IMR-90 (cell line): Measurements from ENCODE around the gene CD46. TPM values are rescaled to one million over a fixed set of nuclear protein-coding genes. Genes with fewer than 3 reads are reported as not detected.
A peak's percentile ranks its signal among the peaks of the same experiment; 100 is the strongest.

Experiments used
- ATAC-seq: fragments of 200-7000 bp; cut with Tn5 transposase; 2 replicates; pipeline ENCODE4 v1.9.1; 2020; ENCODE audit warnings: low read depth, mild to moderate bottlenecking, moderate library complexity
- BruUV-seq: library from RNA; stranded (reverse); fragments of 400-500 nt; replicated peaks from 2 replicates; lab custom pipeline; 2021; lab: Mats Ljungman, UMichigan
- CTCF ChIA-PET: fragments of 300-600 bp; formaldehyde crosslinking; extraction: SDS; loops from one replicate; lab custom pipeline; 2021; ENCODE audit warnings: antibody characterized with exemption; lab: Yijun Ruan, JAX
- POLR2A ChIA-PET: fragments of 300-600 bp; sonication (Branson Sonifier 250); formaldehyde crosslinking; loops from one replicate; lab custom pipeline; 2022; ENCODE audit warnings: antibody characterized with exemption; ENCODE audit not compliant: unreplicated experiment; lab: Charles Lee
- DNase-seq: peaks from one replicate; pipeline ENCODE4 v3.0.0; 2013
- H2AFZ ChIP-seq: replicated peaks from 2 replicates; pipeline ENCODE3; 2013; ENCODE audit warnings: low read length, mild to moderate bottlenecking; ENCODE audit not compliant: poor library complexity
- H2AK5ac ChIP-seq: 2 replicates; pipeline ENCODE4 v1.6.1; 2013; ENCODE audit warnings: low read depth, low read length, inconsistent platforms
- H2AK9ac ChIP-seq: replicated peaks from 2 replicates; pipeline ENCODE3; 2013; ENCODE audit warnings: mild to moderate bottlenecking, low read depth, low read length, moderate library complexity; ENCODE audit not compliant: poor library complexity
- H2BK120ac ChIP-seq: 2 replicates; pipeline ENCODE4 v1.6.1; 2013; ENCODE audit warnings: low read depth, low read length, inconsistent platforms
- H2BK15ac ChIP-seq: 3 replicates; pipeline ENCODE4 v1.6.1; 2013; ENCODE audit warnings: low read depth, low read length, inconsistent platforms
- H2BK20ac ChIP-seq: 2 replicates; pipeline ENCODE4 v1.6.1; 2013; ENCODE audit warnings: low read depth, mild to moderate bottlenecking, inconsistent platforms, low read length, moderate library complexity
- H2BK5ac ChIP-seq: 2 replicates; pipeline ENCODE4 v1.6.1; 2013; ENCODE audit warnings: mild to moderate bottlenecking, low read depth, low read length, inconsistent platforms; ENCODE audit not compliant: poor library complexity, severe bottlenecking
- H3K14ac ChIP-seq: replicated peaks from 2 replicates; pipeline ENCODE4 v1.6.1; 2013; ENCODE audit warnings: low read depth, low read length, inconsistent platforms
- H3K18ac ChIP-seq: 2 replicates; pipeline ENCODE4 v1.6.1; 2013; ENCODE audit warnings: low read depth, low read length, control low read depth
- H3K23ac ChIP-seq: 2 replicates; pipeline ENCODE4 v1.6.1; 2013; ENCODE audit warnings: low read depth, low read length, inconsistent platforms
- H3K27ac ChIP-seq: 2 replicates; pipeline ENCODE4 v1.5.1; 2013; ENCODE audit warnings: mild to moderate bottlenecking, control low read depth, low read length; ENCODE audit not compliant: insufficient read depth
- H3K27me3 ChIP-seq: 2 replicates; pipeline ENCODE4 v1.6.1; 2013; ENCODE audit warnings: low read length; ENCODE audit not compliant: control insufficient read depth, insufficient read depth
- H3K36me3 ChIP-seq: 2 replicates; pipeline ENCODE4 v1.6.1; 2013; ENCODE audit warnings: low read length, mixed read lengths; ENCODE audit not compliant: control insufficient read depth, insufficient read depth
- H3K4ac ChIP-seq: 2 replicates; pipeline ENCODE4 v1.6.1; 2013; ENCODE audit warnings: low read depth, low read length, inconsistent platforms
- H3K4me1 ChIP-seq: 2 replicates; pipeline ENCODE4 v1.6.1; 2013; ENCODE audit warnings: low read length, mixed read lengths; ENCODE audit not compliant: control insufficient read depth, insufficient read depth
- H3K4me2 ChIP-seq: 2 replicates; pipeline ENCODE4 v1.6.1; 2013; ENCODE audit warnings: low read depth, mild to moderate bottlenecking, control low read depth, low read length, moderate library complexity
- H3K4me3 ChIP-seq: 2 replicates; pipeline ENCODE4 v1.5.1; 2013; ENCODE audit warnings: low read depth, mild to moderate bottlenecking, control low read depth, low read length, moderate library complexity; ENCODE audit not compliant: insufficient read depth
- H3K56ac ChIP-seq: 2 replicates; pipeline ENCODE4 v1.6.1; 2013; ENCODE audit warnings: low read length, inconsistent platforms; ENCODE audit not compliant: insufficient read depth; ENCODE audit errors: extremely low read depth
- H3K79me1 ChIP-seq, 2 experiments: 2 replicates each; pipeline ENCODE4 v1.6.1; 2013; ENCODE audit warnings: low read length in 2 of 2, inconsistent platforms in 1 of 2, low read depth in 1 of 2
- H3K9ac ChIP-seq: 2 replicates; pipeline ENCODE4 v1.6.1; 2013; ENCODE audit warnings: low read depth, low read length, control low read depth
- H3K9me1 ChIP-seq: 2 replicates; pipeline ENCODE4 v1.6.1; 2013; ENCODE audit warnings: low read length, inconsistent platforms; ENCODE audit not compliant: insufficient read depth
- H3K9me3 ChIP-seq: 2 replicates; pipeline ENCODE4 v1.6.1; 2013; ENCODE audit warnings: low read length; ENCODE audit not compliant: control insufficient read depth, insufficient read depth
- H4K20me1 ChIP-seq: 2 replicates; pipeline ENCODE4 v1.6.1; 2013; ENCODE audit warnings: low read length, inconsistent platforms; ENCODE audit not compliant: insufficient read depth
- H4K5ac ChIP-seq: 2 replicates; pipeline ENCODE4 v1.6.1; 2013; ENCODE audit warnings: mild to moderate bottlenecking, low read depth, low read length, control low read depth
- H4K8ac ChIP-seq, 2 experiments: 2 replicates each; pipeline ENCODE4 v1.6.1; 2013; ENCODE audit warnings: low read depth in 2 of 2, low read length in 2 of 2, control low read depth in 1 of 2, inconsistent platforms in 1 of 2
- H4K91ac ChIP-seq: 2 replicates; pipeline ENCODE4 v1.6.1; 2013; ENCODE audit warnings: low read depth, low read length, inconsistent platforms; ENCODE audit not compliant: insufficient read depth
- CEBPB ChIP-seq: IDR thresholded peaks from 2 replicates; pipeline ENCODE4 v1.6.1; 2012; ENCODE audit warnings: low read depth, low read length, improper control_type of control experiment
- FOS ChIP-seq: fragments of 150-350 bp; IDR thresholded peaks from 2 replicates; pipeline ENCODE4 v1.6.1; 2016; ENCODE audit warnings: low read depth, low read length
- WGBS, 2 experiments: methylation state at CpG; one replicate each; pipeline versions ENCODE4 v1.1.5 to v1.1.7; 2013; ENCODE audit warnings: missing lambda C conversion rate in 2 of 2; ENCODE audit not compliant: insufficient read length in 1 of 2; ENCODE audit errors: extremely low coverage in 2 of 2; 5-methylcytosine and 5-hydroxymethylcytosine counted together
- dilution Hi-C: fragments of 300-500 bp; cut with HindIII; formaldehyde crosslinking; loops from one replicate; pipeline ENCODE4 v1.14.3; 2018; ENCODE audit warnings: low sequenced_read_pairs; ENCODE audit not compliant: unreplicated experiment
- in situ Hi-C: fragments of 300-500 bp; cut with MboI; formaldehyde crosslinking; loops from 3 replicates; pipeline ENCODE4 v1.14.3; 2019; ENCODE audit warnings: low sequenced_read_pairs, inconsistent platforms, mixed read lengths
- intact Hi-C: fragments of 100-400 bp; cut with micrococcal nuclease; formaldehyde crosslinking; loops from 2 replicates; pipeline ENCODE4 v1.10.0; 2022
- polyA plus RNA-seq, 3 experiments: library from polyadenylated mRNA; depleted of rRNA; stranded (reverse); fragments of >200 nt; gene quantifications; 2 replicates each; pipeline ENCODE4 v1.2.3, GENCODE V29; 2012; ENCODE audit warnings: low replicate concordance in 1 of 3
- total RNA-seq: library from RNA; depleted of rRNA; stranded (reverse); fragments of >200 nt; gene quantifications from 2 replicates; pipeline ENCODE4 v1.2.3, GENCODE V29; 2012
- TF ChIP-seq, protein P1 (sequence below): fragments of 150-350 bp; IDR thresholded peaks from 2 replicates; pipeline ENCODE4 v1.6.1; 2017; ENCODE audit warnings: mild to moderate bottlenecking, antibody characterized with exemption, low read length, low read depth

CD46 gene
- total and polyA plus RNA-seq, 2 of the 4 experiments (the other 2 are of a cell fraction), result 37.1 to 82.0 TPM

DNA sequence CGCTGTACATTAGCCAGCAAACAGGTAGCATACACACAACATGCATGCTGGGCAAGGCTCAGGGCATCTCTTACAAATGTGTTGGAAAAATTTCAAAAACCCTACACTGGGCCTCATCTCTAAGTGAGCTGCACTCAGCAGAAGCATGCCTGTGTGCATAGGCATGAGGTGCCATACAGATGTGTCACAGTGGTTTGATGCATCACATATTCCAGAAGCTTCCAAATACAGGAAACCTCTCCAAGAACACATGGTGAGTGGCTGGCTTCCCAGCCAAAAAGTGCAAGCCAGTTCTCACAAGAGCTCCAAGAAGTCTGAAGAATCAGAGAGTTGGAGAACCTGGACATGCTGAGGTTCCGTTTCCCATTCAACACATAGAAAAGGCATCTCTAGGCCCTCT is 58.3 kb downstream of the CD46 start:
- Histone ChIP-seq H3K4me2 (no peak overlapping the region), H4K91ac (no peak overlapping the region), H4K8ac (no peak overlapping the region), H3K27ac (no peak overlapping the region), H3K9ac (no peak overlapping the region), H4K5ac (no peak overlapping the region), H3K4me1 (peaks cover 14% of the 10 kb centered on the region), H3K56ac (no peak overlapping the region), H3K14ac (no peak overlapping the region), H2BK15ac (no peak overlapping the region), H3K9me1 (peaks cover 23% of the 10 kb centered on the region; the same call in 1 of the 2 replicates), H3K23ac (no peak overlapping the region), H3K27me3 (no peaks in the 10 kb centered on the region), H2AK5ac (no peak overlapping the region), H3K79me1 (peaks cover 0 to 9% of the 10 kb centered on the region in 2 experiments; a peak in 1 of 4 replicates), H3K9me3 (no peaks in the 10 kb centered on the region), H3K4me3 (no peak overlapping the region), H4K20me1 (no peaks in the 10 kb centered on the region), H2BK120ac (no peak overlapping the region), H2BK20ac (no peak overlapping the region), H3K36me3 (peaks cover 15% of the 10 kb centered on the region; the same call in 1 of the 2 replicates), H3K18ac (no peak overlapping the region), H2AFZ (no peak overlapping the region), H2AK9ac (no peak overlapping the region), H2BK5ac (no peak overlapping the region), H3K4ac (no peak overlapping the region)
- POLR2A ChIA-PET, result no interaction called here
- DNase-seq, result peak; percentile 77
- dilution Hi-C loops (no loop called here), intact Hi-C loops (no loop called here), in situ Hi-C loops (no loop called here)
- CTCF ChIA-PET, result interaction anchor here (0.7 to 1.5 kb wide), 3 partner anchors 8 to 59 kb away, joined by 3 to 5 read pairs (median 3); no protein-coding TSS in a partner anchor
- no TSS peak for BruUV-seq
- no peak for ATAC-seq
- TF ChIP-seq, protein P1, sequence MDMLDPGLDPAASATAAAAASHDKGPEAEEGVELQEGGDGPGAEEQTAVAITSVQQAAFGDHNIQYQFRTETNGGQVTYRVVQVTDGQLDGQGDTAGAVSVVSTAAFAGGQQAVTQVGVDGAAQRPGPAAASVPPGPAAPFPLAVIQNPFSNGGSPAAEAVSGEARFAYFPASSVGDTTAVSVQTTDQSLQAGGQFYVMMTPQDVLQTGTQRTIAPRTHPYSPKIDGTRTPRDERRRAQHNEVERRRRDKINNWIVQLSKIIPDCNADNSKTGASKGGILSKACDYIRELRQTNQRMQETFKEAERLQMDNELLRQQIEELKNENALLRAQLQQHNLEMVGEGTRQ, result no peak
- TF ChIP-seq FOS, result no peak
- no peak for TF ChIP-seq CEBPB
- WGBS, 2 experiments, result 60% methylated on average over 1 of the region's 2 CpGs; no CpG with 5 or more reads in 1 of the 2 experiments
